AML-193 (cell line): ENCODE results near the gene CHL1.

Source experiments
- DNase-seq, 2 experiments: peaks; one replicate each; lab custom pipeline; 2025; lab: John Stamatoyannopoulos, UW

The CHL1 gene

DNA sequence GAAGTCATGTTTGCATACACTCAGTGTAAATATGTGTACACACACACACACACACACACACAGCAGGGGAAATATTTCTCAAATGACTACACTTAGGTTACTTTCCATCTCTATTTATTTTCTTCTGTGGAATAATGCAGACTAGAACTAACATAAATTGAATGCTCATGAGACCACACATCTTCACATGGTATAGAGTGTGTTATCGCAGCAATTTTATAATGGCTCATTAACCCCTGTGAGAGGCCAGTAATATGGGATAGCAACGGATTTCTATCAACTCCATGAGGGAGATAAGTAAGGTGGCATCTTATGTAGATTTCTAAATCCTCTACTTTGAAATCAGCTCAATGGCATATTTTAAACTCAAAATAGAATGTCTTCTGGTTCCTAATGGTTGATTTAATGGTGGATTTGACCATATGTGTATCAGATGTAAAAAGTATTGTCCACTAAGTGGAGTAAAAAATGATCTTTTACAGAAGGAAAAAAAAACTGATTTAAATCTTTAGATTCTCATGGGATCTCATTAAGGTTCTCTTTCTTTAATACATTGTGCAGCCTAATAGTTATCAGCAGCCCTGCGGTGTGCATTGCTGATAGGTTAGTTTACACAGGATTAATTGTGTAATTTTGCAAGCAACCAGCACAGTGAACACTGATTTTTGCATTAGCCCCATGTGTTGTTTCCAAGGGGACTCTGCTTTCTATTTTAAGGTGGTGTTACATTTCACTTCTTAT, 32.0 kb downstream of the CHL1 start:
- DNase-seq: no peak

- DNase-seq: no peak
These were observed 32.7 kb downstream of the CHL1 start for GRCh38 chr3:229183-229661.

GRCh38 chr3:236881-237280, 40.3 kb downstream of the CHL1 start:
- DNase-seq: no peak

DNA sequence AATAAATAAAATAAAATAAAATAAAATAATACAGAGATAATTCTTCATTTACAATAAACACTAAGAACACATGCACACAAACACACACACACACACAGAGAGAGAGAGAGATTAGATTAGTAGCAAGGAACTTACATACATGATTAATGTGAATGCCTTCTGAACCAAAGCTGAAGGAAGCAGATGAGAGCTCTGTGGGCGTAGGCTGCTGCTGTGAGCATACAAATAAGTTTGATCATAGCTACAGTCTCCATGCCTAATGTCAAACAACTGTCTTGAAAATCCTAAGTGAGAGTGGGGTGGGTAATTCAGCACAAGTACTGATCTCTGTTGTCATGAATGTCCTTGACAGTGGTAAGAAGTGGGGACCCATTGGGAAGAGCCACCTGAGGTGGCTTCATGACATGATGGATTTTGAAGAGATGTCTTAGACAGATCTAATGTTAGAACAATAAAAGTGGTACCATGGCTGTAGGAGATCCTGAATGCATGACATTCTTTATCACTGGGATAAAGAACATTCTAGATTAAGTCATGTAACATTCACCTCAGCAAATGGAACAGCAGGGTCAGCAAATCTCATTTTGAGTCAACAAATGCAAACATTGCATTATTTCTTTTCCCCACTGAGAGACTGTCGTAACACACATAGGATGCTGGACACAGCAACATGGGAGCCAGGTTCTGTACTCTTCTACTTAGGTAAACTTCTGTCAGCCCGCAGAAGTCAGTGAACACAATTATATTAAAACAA, 46.2 kb downstream of the CHL1 start:
- no peak for DNase-seq

GRCh38 chr3:243356-243725, 46.8 kb downstream of the CHL1 start:
- no peak for DNase-seq

- no peak for DNase-seq
These were observed 47.5 kb downstream of the CHL1 start for GRCh38 chr3:244041-244440.

DNA sequence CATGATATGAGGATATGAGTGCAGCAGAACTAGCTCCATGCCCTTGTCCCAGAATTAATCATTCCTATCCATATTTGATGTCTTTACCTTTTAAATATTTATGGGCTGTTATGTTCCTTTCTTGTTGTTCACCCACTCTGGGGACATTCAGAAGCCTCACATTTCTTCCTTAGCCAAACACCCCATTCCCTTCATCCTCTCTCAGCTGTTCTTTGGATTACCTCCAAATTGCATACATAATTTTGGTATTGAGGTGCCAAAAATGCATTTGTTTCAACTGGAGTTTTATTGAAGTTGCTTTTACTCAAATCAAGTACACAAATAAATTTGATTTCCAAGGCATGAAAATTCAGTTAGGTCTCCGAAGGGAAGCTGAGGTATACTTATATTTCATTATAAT, 51.4 kb downstream of the CHL1 start:
- no peak for DNase-seq

- no peak for DNase-seq
These were observed 52.4 kb downstream of the CHL1 start for GRCh38 chr3:248864-249520.

DNA sequence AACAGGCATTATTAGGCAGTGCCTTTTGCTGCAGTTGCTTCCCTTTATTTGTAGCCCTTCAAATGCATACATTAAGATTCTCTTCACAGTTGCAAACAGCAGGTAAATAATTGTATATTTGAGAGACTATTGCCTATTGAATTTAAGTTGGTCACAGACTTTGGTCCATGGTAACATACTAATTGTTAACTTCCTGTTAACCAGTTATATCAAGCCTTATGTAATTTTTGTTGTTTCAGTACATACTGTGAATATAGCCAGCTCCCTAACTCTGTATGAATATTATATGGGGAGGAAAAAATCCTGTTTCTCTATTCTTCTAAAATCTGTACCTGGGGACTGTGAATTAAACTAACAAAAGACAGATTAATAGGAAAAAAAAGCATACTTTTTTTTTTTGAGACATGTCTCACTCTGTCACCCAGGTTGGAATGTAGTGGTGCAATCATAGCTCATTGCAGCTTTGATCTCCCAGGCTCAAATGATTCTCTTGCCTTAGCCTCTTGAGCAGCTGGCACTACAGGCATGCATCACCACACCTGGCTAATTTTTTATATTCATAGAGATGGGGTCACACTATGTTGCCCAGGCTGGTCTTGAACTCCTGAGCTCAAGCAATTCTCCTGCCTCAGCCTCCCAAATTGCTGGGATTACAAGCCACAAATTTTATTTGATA, 53.2 kb downstream of the CHL1 start:
- no peak for DNase-seq

GRCh38 chr3:256501-256900, 59.9 kb downstream of the CHL1 start:
- no peak for DNase-seq

- DNase-seq: no peak
These were observed 61.3 kb downstream of the CHL1 start for GRCh38 chr3:257826-258225.

DNA sequence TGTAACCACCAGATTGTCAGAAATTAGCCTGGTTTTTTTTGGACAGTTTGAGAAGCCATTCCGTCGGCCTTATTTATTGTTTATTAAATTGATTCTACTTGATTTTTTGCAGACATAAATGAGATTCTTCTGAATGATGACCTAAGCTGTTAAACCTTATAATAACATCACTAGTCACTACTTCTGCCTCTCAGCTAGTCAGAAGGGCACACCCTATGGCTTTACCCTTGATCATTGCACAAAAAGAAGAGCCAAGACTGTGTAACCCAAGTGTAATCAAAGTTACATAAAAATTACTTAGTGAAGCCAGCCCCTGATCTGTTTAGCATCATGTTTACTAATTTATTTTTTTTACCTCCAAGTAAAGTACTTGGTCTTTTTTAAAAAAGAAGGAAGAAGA, 64.3 kb downstream of the CHL1 start:
- DNase-seq: no peak

GRCh38 chr3:263393-263792, 66.8 kb downstream of the CHL1 start:
- DNase-seq: no peak

DNA sequence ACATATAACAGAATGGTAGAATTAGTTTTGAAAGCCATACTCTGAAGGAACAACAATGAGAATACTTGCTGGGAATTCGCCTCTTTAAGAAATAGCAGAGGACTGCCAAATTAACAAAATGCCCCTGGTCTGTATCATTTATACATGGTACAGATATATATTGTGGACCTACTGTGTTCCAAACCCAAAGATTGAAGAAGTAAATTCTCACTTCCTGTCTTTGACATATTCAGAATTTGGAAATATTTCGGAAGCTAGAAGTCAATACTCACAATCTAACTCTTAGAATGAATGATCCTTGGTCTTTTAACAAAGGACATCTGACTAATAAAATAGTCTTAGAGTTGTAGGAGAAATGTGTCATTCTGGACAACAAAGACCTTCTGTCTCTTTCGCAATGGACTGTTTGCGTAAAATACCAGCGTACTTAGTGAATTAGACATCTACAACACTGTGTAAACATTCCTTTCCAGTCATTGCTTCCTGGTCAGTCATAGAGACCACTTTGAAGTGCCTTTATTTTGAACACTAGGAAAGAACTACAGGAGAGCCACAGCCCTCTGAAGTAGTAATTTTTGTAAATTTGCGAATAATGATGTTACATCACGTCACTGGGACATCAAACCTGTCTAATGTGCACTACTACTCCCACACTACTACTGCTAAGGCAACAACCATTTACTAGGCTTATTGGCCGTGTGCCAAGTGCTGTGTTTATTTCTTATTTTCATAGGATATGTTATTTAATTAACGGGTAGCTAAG, 68.0 kb downstream of the CHL1 start:
- DNase-seq: no peak

- DNase-seq: no peak
These were observed 70.5 kb downstream of the CHL1 start for GRCh38 chr3:267101-267500.

GRCh38 chr3:270688-271087, 74.1 kb downstream of the CHL1 start:
- no peak for DNase-seq

DNA sequence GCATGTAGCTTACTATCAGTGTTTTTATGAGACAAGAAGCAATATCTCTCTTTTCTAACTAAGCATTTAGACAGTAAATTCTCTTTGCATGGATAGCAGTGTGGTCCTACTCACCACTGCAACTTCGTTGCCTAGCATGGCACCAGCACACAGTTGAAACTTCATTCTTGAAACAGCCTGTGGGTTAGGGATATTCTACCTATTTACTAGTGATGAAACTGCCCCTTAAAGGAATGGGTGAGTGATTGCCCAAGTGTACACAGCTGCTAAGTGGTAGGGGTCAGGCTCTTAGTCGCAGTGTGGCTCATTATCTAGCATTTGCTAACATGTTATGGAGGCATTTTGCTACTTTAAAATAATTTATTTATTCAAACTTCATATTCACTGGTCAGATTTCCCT, 78.4 kb downstream of the CHL1 start:
- DNase-seq: no peak

DNA sequence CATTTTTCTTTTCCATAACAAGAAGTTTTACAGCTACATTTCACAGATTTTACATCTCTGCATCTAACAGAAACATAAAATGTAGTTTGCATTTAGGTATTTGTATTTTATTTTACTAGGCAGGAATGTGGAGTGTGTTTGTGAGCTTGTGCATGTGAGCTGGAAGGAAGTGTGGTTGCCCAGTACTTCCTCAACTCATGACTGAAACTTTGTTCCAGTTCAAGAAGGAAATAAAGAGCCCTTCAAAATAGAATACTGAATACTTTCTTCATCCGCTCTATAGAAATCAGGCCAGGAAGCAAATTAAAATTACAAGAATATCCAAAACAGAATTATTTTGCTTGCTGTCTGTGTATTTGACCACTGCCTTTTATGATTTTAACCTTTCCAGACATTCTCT, 81.3 kb downstream of the CHL1 start:
- no peak for DNase-seq

GRCh38 chr3:278300-279064, 81.9 kb downstream of the CHL1 start:
- DNase-seq: no peak

DNA sequence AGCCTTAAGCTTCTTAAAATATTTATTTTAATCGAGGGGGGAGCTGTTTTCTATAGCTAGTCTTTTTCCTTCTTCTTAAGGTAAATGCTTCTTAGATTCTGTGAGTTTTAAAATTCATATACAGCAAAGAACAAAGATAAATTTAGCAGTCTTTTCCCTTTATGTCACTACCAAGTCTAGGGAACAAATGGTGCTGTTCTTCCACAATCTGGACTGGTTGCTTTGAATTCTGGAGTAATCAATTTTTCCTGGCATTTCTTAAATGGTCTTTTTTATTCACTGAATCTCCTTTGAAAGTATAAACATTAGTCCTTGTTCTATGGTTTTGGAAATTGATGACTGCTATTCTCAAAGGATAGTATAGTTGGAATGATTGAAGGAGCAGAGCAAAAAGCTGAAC, 82.8 kb downstream of the CHL1 start:
- DNase-seq: no peak

DNA sequence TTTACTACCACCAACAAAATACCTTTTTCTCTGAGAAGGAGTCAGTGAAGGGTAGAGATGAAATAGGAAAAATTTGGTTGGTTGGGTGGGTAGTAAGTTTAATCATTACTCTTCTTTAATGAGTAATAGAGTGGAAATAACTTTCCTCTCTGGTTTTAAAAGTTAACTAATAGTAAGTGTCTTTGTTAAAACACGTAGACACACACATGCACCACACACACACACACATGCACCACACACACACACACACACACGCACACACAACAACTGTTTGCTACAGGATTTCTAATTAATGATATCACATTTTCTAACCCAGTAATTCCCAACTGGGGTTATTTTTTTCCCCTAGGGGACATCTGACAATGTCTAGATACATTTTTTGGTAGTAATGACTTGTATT, 84.1 kb downstream of the CHL1 start:
- DNase-seq: no peak
